GM23338 (cell line): ENCODE measurements around the gene TRIM73. TPM values are rescaled to one million over a fixed set of nuclear protein-coding genes. Genes with fewer than 3 reads are reported as not detected.
"Not testable (repeated sequence)": the region's sequence is repeated elsewhere in the genome, so short reads cannot be mapped to it uniquely, and the experiment has no call there.

Source experiments
- ATAC-seq: fragments of 200-7000 bp; cut with Tn5 transposase; 3 replicates; pipeline ENCODE4 v1.9.1; 2020
- DNase-seq: peaks from one replicate; pipeline ENCODE4 v3.0.0-alpha.2; 2015; ENCODE audit warnings: low spot score
- H2AFZ ChIP-seq: fragments of 200-600 bp; sonication (generic); 2 replicates; pipeline ENCODE4 v1.8.0; 2016; ENCODE audit warnings: antibody characterized with exemption, mild to moderate bottlenecking, moderate library complexity
- H3F3A ChIP-seq: fragments of 200-600 bp; sonication (generic); replicated peaks from 2 replicates; pipeline ENCODE4 v1.8.0; 2017; ENCODE audit warnings: antibody characterized with exemption, mixed run types, low read depth
- H3K27ac ChIP-seq: fragments of 200-600 bp; sonication (generic); 2 replicates; pipeline ENCODE4 v1.6.1; 2016; ENCODE audit warnings: low read depth
- H3K27me3 ChIP-seq: fragments of 200-600 bp; sonication (generic); 2 replicates; pipeline ENCODE4 v1.8.0; 2016; ENCODE audit warnings: mild to moderate bottlenecking, mixed run types, moderate library complexity; ENCODE audit not compliant: insufficient read depth
- H3K36me3 ChIP-seq: fragments of 200-600 bp; sonication (generic); 2 replicates; pipeline ENCODE4 v1.8.0; 2016; ENCODE audit warnings: mild to moderate bottlenecking; ENCODE audit not compliant: insufficient read depth
- H3K4me1 ChIP-seq: fragments of 200-600 bp; sonication (generic); 2 replicates; pipeline ENCODE4 v1.8.0; 2016; ENCODE audit warnings: mild to moderate bottlenecking, moderate library complexity; ENCODE audit not compliant: insufficient read depth
- H3K4me2 ChIP-seq: fragments of 200-600 bp; sonication (generic); 2 replicates; pipeline ENCODE4 v1.7.1; 2017; ENCODE audit warnings: mixed run types
- H3K4me3 ChIP-seq: fragments of 200-600 bp; sonication (generic); 2 replicates; pipeline ENCODE4 v1.6.1; 2016; ENCODE audit warnings: mixed run types
- H3K79me2 ChIP-seq: fragments of 200-600 bp; sonication (generic); replicated peaks from 2 replicates; pipeline ENCODE4 v1.8.0; 2017; ENCODE audit warnings: mild to moderate bottlenecking; ENCODE audit not compliant: insufficient read depth
- H3K9me2 ChIP-seq: fragments of 200-600 bp; sonication (generic); 2 replicates; pipeline ENCODE4 v1.8.0; 2017; ENCODE audit not compliant: insufficient read depth
- H4K20me1 ChIP-seq: fragments of 200-600 bp; sonication (generic); replicated peaks from 2 replicates; pipeline ENCODE4 v1.8.0; 2017; ENCODE audit warnings: mild to moderate bottlenecking; ENCODE audit not compliant: insufficient read depth
- H3K27ac Mint-ChIP-seq: 2 replicates; pipeline ENCODE4 v1.8.0; 2020; ENCODE audit warnings: inconsistent platforms, mild to moderate bottlenecking, moderate library complexity, mixed read lengths
- H3K27me3 Mint-ChIP-seq: 3 replicates; pipeline ENCODE4 v1.8.0; 2022; ENCODE audit warnings: low read depth, mild to moderate bottlenecking, moderate library complexity, mixed read lengths, inconsistent platforms; ENCODE audit not compliant: insufficient read depth, poor library complexity
- H3K36me3 Mint-ChIP-seq: 3 replicates; pipeline ENCODE4 v1.8.0; 2021; ENCODE audit warnings: low read depth, mild to moderate bottlenecking, inconsistent platforms, moderate library complexity, mixed read lengths
- H3K4me1 Mint-ChIP-seq: 3 replicates; pipeline ENCODE4 v1.8.0; 2020; ENCODE audit warnings: mild to moderate bottlenecking, inconsistent platforms, mixed read lengths
- H3K4me3 Mint-ChIP-seq: 3 replicates; pipeline ENCODE4 v1.8.0; 2021; ENCODE audit warnings: moderate library complexity, mild to moderate bottlenecking, inconsistent platforms, mixed read lengths
- H3K9me3 Mint-ChIP-seq: 3 replicates; pipeline ENCODE4 v1.8.0; 2020; ENCODE audit warnings: moderate library complexity, mild to moderate bottlenecking, inconsistent platforms, mixed read lengths
- polyA plus RNA-seq: library from polyadenylated mRNA; unstranded; fragments of >200 nt; fragmentation: Nextera tagmentation; extraction: Ambion mirVana; gene quantifications from 2 replicates; pipeline ENCODE4 v1.2.1, GENCODE V29; 2016
- total RNA-seq: library from RNA; depleted of rRNA; stranded (reverse); fragments of >200 nt; shearing (Covaris generic); gene quantifications from 2 replicates; pipeline ENCODE4 v1.2.3, GENCODE V29; 2014

Gene TRIM73
- total and polyA plus RNA-seq, 2 experiments from 2014 or later: 0.31 to 1.2 TPM

DNA sequence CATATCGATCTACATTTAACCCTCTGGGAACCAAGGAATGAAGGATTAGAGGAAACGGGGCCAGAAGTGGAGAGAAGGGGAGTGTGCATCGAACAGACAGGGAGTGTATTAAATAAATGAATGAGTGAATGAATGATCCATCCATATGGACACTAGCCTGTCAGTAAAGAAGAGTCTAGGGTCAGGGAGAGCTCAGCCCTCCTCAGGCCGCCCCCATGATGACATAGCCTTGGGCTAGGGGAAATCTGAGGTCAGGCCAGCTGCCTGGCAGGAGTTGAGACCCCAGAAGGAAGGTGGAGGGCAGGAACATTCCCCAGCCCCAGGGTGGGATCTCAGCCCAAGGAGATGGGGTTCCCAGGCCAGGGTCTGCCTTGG, 21.3 kb upstream of the TRIM73 start:
- not testable (repeated sequence) for H3F3A ChIP-seq, H4K20me1 ChIP-seq, H3K27me3 Mint-ChIP-seq, H3K36me3 ChIP-seq, H3K9me3 Mint-ChIP-seq, H3K4me2 ChIP-seq, DNase-seq, H3K27me3 ChIP-seq, H3K27ac ChIP-seq, H3K4me3 ChIP-seq, H3K4me1 ChIP-seq, H3K27ac Mint-ChIP-seq, H3K4me3 Mint-ChIP-seq, H3K9me2 ChIP-seq, H3K4me1 Mint-ChIP-seq, H2AFZ ChIP-seq, H3K79me2 ChIP-seq, H3K36me3 Mint-ChIP-seq
- peak; percentile 60 for ATAC-seq

DNA sequence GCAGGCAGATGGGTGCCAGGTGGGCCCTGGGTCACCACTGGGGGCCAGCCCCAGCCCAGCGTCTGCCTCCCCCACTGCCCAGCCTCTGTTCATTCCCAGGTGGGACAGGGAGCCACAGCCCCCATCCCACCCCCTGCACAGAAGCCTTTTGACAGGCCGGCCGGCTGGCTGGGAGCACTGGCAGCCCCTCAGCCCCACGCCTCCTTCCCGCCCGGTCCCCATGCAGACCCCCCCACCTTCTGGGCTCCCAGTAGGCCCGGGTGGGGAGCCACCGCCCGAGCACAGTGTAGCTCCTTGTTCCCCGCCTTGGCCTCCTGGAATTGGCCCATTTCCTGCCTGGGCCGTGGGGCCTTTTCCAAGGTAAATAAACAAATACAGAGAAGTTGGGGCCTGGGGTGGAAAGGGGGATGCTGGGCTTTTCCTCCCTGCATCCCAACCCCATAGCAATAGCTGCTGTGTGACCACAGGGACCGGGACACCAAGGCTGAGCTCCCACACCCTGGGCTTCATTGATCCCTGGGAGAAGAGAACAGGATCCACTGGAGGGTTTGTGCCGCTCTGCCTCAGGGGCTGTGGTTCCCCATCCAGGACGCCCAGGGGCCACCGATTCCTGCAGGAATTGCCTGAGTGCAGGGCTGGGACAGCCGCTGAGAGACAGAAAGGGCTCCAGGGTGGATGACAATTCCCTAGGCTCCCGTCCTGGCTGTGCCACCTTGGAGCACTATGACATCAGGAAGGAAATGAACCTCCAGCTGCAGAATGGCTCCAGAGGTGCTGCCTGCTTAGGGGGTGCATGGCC, 20.7 kb upstream of the TRIM73 start:
- not testable (repeated sequence) for H3K4me3 Mint-ChIP-seq, DNase-seq, H3K4me1 ChIP-seq, H3K79me2 ChIP-seq, H4K20me1 ChIP-seq, H3K4me3 ChIP-seq, H3K36me3 ChIP-seq, H3K4me1 Mint-ChIP-seq, H3K4me2 ChIP-seq, H3K36me3 Mint-ChIP-seq, H3K27me3 Mint-ChIP-seq, H3K27ac Mint-ChIP-seq, H3F3A ChIP-seq, H2AFZ ChIP-seq, H3K9me2 ChIP-seq, H3K9me3 Mint-ChIP-seq, H3K27me3 ChIP-seq, H3K27ac ChIP-seq
- peak; percentile 54 for ATAC-seq

DNA sequence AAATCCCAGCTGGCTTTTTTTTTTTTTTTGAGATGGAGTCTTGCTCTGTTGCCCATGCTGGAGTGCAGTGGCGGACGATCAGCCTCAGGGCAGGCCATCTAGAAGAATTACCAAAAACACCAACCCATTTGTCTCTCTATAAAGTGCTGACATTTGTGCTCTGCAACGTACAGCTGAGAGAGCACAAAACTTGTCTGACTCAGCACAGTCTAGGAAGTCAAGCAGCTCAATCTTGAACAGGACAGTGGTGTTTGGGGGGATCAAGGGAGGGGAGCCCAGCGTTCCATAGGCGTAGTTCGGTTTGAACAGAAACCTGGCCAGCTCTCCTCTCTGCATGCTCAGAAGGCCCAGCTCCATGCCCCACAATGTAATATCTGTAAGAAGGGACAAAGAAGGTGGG, 2.2 kb upstream of the TRIM73 start:
- not testable (repeated sequence) for H3K27me3 ChIP-seq, H3K4me3 ChIP-seq, ATAC-seq, H3K4me2 ChIP-seq, H3K79me2 ChIP-seq, H3K27ac ChIP-seq, H3K4me1 Mint-ChIP-seq, H3K9me3 Mint-ChIP-seq, H2AFZ ChIP-seq, H4K20me1 ChIP-seq, H3K27me3 Mint-ChIP-seq, H3K36me3 ChIP-seq, H3K36me3 Mint-ChIP-seq, H3K27ac Mint-ChIP-seq, DNase-seq, H3K9me2 ChIP-seq, H3K4me1 ChIP-seq, H3K4me3 Mint-ChIP-seq, H3F3A ChIP-seq

DNA sequence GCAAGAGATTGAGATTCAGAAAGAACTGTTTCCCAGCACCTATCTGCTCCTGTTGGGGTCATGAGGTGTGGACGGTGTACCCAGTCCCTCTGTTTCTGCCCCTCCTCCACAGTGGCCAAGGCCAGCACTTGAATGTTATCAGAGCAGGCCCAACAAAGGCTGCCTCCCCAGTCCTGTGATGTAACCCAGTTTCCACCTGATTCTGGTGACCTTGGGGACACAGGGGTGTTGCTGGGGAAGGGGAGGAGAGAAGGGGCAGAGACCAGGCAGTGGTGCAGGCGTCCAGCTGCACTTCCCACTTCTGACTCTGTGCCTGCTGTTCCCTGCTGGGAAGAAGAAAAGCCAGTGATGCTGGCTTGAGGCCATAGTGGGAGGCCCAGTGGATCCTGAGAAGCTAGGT, 2.4 kb downstream of the TRIM73 start:
- H3K4me3 Mint-ChIP-seq, H3K4me2 ChIP-seq, H3K79me2 ChIP-seq, H3K4me1 Mint-ChIP-seq, H3K4me1 ChIP-seq, DNase-seq, H2AFZ ChIP-seq, H3K4me3 ChIP-seq, ATAC-seq, H3K9me2 ChIP-seq, H3F3A ChIP-seq, H3K36me3 Mint-ChIP-seq, H3K9me3 Mint-ChIP-seq, H3K27me3 ChIP-seq, H4K20me1 ChIP-seq, H3K27ac Mint-ChIP-seq, H3K36me3 ChIP-seq, H3K27me3 Mint-ChIP-seq, H3K27ac ChIP-seq: not testable (repeated sequence)

DNA sequence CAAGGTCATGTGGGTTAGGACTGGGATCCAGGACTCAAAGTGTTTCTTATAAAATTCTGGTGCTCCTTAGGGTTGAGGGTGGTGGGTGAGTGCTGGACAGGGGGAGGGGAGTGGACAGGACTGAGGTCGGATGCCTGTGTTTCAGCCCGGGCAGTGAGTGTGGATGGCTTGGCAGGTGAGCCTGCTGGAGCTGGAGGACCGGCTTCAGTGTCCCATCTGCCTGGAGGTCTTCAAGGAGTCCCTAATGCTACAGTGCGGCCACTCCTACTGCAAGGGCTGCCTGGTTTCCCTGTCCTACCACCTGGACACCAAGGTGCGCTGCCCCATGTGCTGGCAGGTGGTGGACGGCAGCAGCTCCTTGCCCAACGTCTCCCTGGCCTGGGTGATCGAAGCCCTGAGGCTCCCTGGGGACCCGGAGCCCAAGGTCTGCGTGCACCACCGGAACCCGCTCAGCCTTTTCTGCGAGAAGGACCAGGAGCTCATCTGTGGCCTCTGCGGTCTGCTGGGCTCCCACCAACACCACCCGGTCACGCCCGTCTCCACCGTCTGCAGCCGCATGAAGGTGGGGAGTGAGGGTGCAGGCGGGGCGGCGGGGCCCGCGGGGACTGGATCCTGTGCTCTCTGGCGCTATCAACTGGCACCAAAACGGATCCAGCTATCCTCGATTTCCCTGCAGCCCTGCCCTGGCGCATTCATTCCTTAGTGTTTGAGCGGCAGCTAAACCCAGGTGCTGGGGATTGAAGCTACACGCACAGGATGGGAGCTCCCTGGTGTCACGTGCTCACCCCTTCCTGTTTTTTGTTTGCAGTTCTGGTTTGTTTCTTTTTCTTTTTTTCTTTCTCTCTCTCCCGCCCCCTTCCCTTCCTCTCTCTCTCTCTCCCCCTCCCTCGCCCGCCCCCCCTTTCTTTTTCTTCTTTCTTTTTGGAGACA, 3.6 kb downstream of the TRIM73 start:
- not testable (repeated sequence) for H3K27me3 ChIP-seq, H3K4me2 ChIP-seq, H3K27ac Mint-ChIP-seq, DNase-seq, H3K4me1 ChIP-seq, H3F3A ChIP-seq, H3K9me3 Mint-ChIP-seq, H3K4me3 ChIP-seq, H2AFZ ChIP-seq, H3K27ac ChIP-seq, H4K20me1 ChIP-seq, H3K9me2 ChIP-seq, H3K27me3 Mint-ChIP-seq, H3K4me3 Mint-ChIP-seq, H3K4me1 Mint-ChIP-seq, H3K79me2 ChIP-seq, H3K36me3 Mint-ChIP-seq, H3K36me3 ChIP-seq
- peak; percentile 84 for ATAC-seq

DNA sequence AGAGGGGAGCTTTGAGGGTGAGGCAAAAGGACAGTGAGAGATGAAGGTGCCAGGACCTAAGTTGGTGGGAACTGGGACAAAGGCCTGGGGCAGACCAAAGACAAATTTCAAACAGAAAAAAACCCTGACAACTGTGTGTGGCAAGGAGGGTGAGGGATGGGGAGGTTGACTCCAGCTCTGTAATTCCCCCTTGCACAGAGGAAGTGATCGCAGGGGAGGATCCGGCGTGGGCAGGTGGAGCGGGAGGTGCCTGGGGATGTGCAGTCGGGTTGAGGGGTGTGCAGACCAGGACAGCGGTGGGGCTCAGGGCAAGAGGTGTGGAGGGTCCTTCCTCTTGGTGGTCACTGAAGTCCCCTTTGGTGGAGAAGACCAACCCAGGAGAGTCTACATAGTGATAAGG, 5.1 kb downstream of the TRIM73 start:
- DNase-seq, H3K4me3 Mint-ChIP-seq, H3K9me2 ChIP-seq, H3K27me3 Mint-ChIP-seq, H3K4me1 Mint-ChIP-seq, H3K36me3 Mint-ChIP-seq, H3K4me1 ChIP-seq, H3K27ac Mint-ChIP-seq, H3K9me3 Mint-ChIP-seq, H3K36me3 ChIP-seq, H3K27me3 ChIP-seq, H3K4me2 ChIP-seq, H3K27ac ChIP-seq, ATAC-seq, H3F3A ChIP-seq, H4K20me1 ChIP-seq, H3K4me3 ChIP-seq, H2AFZ ChIP-seq, H3K79me2 ChIP-seq: not testable (repeated sequence)
